Cardiac fibroblast (primary cell): Measurements from ENCODE around the gene MTF1.

Experiments used
- DNase-seq, 2 donors: peaks; one replicate each; pipeline versions ENCODE4 v3.0.0 to v3.0.0-alpha.2; 2010; ENCODE audit warnings: low read depth in 2 of 2
- H3K4me3 ChIP-seq, 2 donors: replicated peaks in 1 of 2; 1 replicate in 1 of 2; 2 replicates in 1 of 2; pipeline ENCODE4 v1.5.1; 2011; ENCODE audit warnings: low read depth in 2 of 2, low read length in 2 of 2, mild to moderate bottlenecking in 2 of 2, moderate library complexity in 1 of 2
- CTCF ChIP-seq: IDR thresholded peaks from one replicate; pipeline ENCODE4 v1.5.1; 2011; ENCODE audit warnings: low read depth, mild to moderate bottlenecking, low read length, inconsistent platforms

MTF1 gene

GRCh38 chr1:37866491-37866890 lies 7.1 kb upstream of the MTF1 start:
- DNase-seq, result no peak
- TF ChIP-seq CTCF, result no peak
- no peak overlapping the region for H3K4me3 ChIP-seq

GRCh38 chr1:37865348-37866120 lies 6.1 kb upstream of the MTF1 start:
- no peak overlapping the region for H3K4me3 ChIP-seq
- DNase-seq, result peak in 1 of 2 donors; percentile 63
- no peak for TF ChIP-seq CTCF

- DNase-seq, result peak in 1 of 2 donors; percentile 60
- no peak for TF ChIP-seq CTCF
- H3K4me3 ChIP-seq, result no peak overlapping the region
Observed at GRCh38 chr1:37862330-37862729, 2.9 kb upstream of the MTF1 start.

DNA sequence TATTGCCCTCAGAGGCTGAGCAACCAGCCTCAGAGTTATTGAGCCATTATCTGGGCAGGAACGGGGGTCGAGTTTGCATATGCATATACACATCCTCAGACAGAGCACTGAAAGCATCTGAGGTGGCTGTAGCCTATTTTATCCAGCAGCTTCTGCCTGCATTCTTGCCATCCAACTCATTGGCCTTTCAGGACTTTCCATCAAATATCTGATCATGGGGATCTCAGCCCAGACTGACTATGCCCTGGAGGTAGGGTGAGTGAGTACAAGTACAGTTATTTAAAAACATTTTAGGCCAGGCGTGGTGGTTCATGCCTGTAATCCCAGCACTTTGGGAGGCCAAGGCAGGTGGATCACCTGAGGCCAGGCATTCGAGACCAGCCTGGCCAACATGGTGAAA lies 1.8 kb upstream of the MTF1 start:
- TF ChIP-seq CTCF, result no peak
- DNase-seq, result no peak
- H3K4me3 ChIP-seq, result no peak overlapping the region

DNA sequence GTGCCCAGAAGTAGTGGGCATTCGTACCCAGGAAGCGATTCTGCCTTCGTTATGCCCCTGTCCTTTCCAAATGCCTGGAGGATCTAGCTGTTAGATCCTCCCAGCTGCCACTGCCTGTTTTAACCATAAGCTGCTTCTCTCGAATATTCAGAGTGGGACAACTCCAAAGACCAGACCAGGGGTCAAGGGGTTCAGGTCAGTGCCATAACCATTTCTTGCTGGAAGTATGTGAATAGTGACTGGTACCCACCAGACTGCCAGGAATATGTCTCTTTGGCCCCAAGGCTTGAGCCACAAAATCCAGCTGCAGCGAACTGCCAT lies 914 bp upstream of the MTF1 start:
- H3K4me3 ChIP-seq, result peak overlapping the region; percentile 89 to 93
- no peak for DNase-seq
- TF ChIP-seq CTCF, result no peak

GRCh38 chr1:37858931-37859506 lies 373 bp downstream of the MTF1 start:
- peak overlapping the region; percentile 89 to 93 for H3K4me3 ChIP-seq
- no peak for TF ChIP-seq CTCF
- peak; percentile 31 to 47 for DNase-seq
